CD8-positive, alpha-beta memory T cell (primary cell): ENCODE results near the gene KLHL36. TPM values are rescaled to one million over a fixed set of nuclear protein-coding genes. Genes with fewer than 3 reads are reported as not detected.
"Not testable (repeated sequence)": the region's sequence is repeated elsewhere in the genome, so short reads cannot be mapped to it uniquely, and the experiment has no call there.

Experiments
- CTCF ChIA-PET: fragments of 350-600 bp; sonication (Branson Sonifier 250); formaldehyde crosslinking; loops from one replicate; lab custom pipeline; 2021; ENCODE audit warnings: antibody characterized with exemption; lab: Charles Lee
- POLR2A ChIA-PET: fragments of 350-600 bp; sonication (Branson Sonifier 250); formaldehyde crosslinking; loops from one replicate; lab custom pipeline; 2021; ENCODE audit warnings: antibody characterized with exemption; lab: Charles Lee
- DNase-seq, 5 donors: peaks; one replicate each; pipeline versions ENCODE4 v3.0.0 to v3.0.0-alpha.2; 2020 to 2022; ENCODE audit warnings: mixed read lengths in 1 of 5
- H3K27ac ChIP-seq: one replicate; pipeline ENCODE4 v1.7.0; 2013; ENCODE audit warnings: low read depth, mild to moderate bottlenecking, low read length, moderate library complexity
- H3K27me3 ChIP-seq: 2 replicates; pipeline ENCODE4 v1.7.0; 2013; ENCODE audit warnings: low read length, mild to moderate bottlenecking; ENCODE audit not compliant: insufficient read depth, poor library complexity, severe bottlenecking
- H3K36me3 ChIP-seq: 2 replicates; pipeline ENCODE4 v1.7.0; 2013; ENCODE audit warnings: mild to moderate bottlenecking, low read length, moderate library complexity; ENCODE audit not compliant: insufficient read depth
- H3K4me1 ChIP-seq: 2 replicates; pipeline ENCODE4 v1.7.0; 2013; ENCODE audit warnings: mild to moderate bottlenecking, low read length, moderate library complexity; ENCODE audit not compliant: insufficient read depth
- H3K4me3 ChIP-seq: 2 replicates; pipeline ENCODE4 v1.7.0; 2013; ENCODE audit warnings: mild to moderate bottlenecking, low read length
- H3K9me3 ChIP-seq: 2 replicates; pipeline ENCODE4 v1.7.0; 2013; ENCODE audit warnings: mild to moderate bottlenecking, low read length
- H3K27ac Mint-ChIP-seq, 8 donors: one replicate each; pipeline ENCODE4 v1.8.0; 2020 to 2021; ENCODE audit warnings: mixed read lengths in 8 of 8, mild to moderate bottlenecking in 6 of 8, inconsistent platforms in 3 of 8, moderate library complexity in 3 of 8
- H3K27me3 Mint-ChIP-seq, 2 donors: one replicate each; pipeline ENCODE4 v1.8.0; 2020 to 2021; ENCODE audit warnings: mixed read lengths in 2 of 2, mild to moderate bottlenecking in 1 of 2, moderate library complexity in 1 of 2
- H3K36me3 Mint-ChIP-seq, 3 donors: one replicate each; pipeline ENCODE4 v1.8.0; 2020 to 2021; ENCODE audit warnings: mixed read lengths in 3 of 3, inconsistent platforms in 1 of 3, mild to moderate bottlenecking in 1 of 3
- H3K4me1 Mint-ChIP-seq, 3 donors: one replicate each; pipeline ENCODE4 v1.8.0; 2020 to 2021; ENCODE audit warnings: mixed read lengths in 3 of 3, inconsistent platforms in 1 of 3, mild to moderate bottlenecking in 1 of 3
- H3K4me3 Mint-ChIP-seq, 7 donors: one replicate each; pipeline ENCODE4 v1.8.0; 2020 to 2021; ENCODE audit warnings: mixed read lengths in 7 of 7, mild to moderate bottlenecking in 6 of 7, moderate library complexity in 4 of 7, inconsistent platforms in 2 of 7
- H3K9me3 Mint-ChIP-seq, 5 donors: one replicate each; pipeline ENCODE4 v1.8.0; 2020 to 2022; ENCODE audit warnings: mixed read lengths in 5 of 5, mild to moderate bottlenecking in 3 of 5, moderate library complexity in 2 of 5, inconsistent platforms in 1 of 5
- polyA plus RNA-seq: library from polyadenylated mRNA; unstranded; fragments of 300-500 nt; fragmentation: Illumina TruSeq; gene quantifications from one replicate; pipeline ENCODE4 v1.2.3, GENCODE V29; 2021
- total RNA-seq, 2 experiments: library from RNA; stranded (reverse); gene quantifications; one replicate each; pipeline ENCODE4 v1.2.3, GENCODE V29; 2021

Gene KLHL36
- total and polyA plus RNA-seq, 3 experiments from 2014 or later = 34.0 to 41.2 (median 39.7) TPM

GRCh38 chr16:84629580-84629979 lies 18.7 kb upstream of the KLHL36 start:
- Mint-ChIP-seq H3K36me3 (no peaks in the 10 kb centered on the region), H3K27ac (peak overlapping the region in 1 of 8 donors; percentile 38), H3K27me3 (peaks cover 2 to 7% of the 10 kb centered on the region in 2 donors), H3K9me3 (no peaks in the 10 kb centered on the region), H3K4me3 (no peak overlapping the region), H3K4me1 (peaks cover 15 to 28% (median 17%) of the 10 kb centered on the region in 3 donors)
- Histone ChIP-seq H3K27ac (no peak overlapping the region), H3K27me3 (no peaks in the 10 kb centered on the region), H3K4me3 (no peak overlapping the region), H3K9me3 (no peaks in the 10 kb centered on the region), H3K36me3 (no peaks in the 10 kb centered on the region), H3K4me1 (peaks cover 27% of the 10 kb centered on the region)
- no peak for DNase-seq
- ChIA-PET CTCF (interaction anchor here (0.8 to 1.0 kb wide), 2 partner anchors 97 to 118 kb away, joined by 3 read pairs; no protein-coding TSS in a partner anchor), POLR2A (no interaction called here)

GRCh38 chr16:84630009-84630408 lies 18.3 kb upstream of the KLHL36 start:
- Histone ChIP-seq H3K4me1 (peaks cover 27% of the 10 kb centered on the region), H3K4me3 (no peak overlapping the region), H3K9me3 (no peaks in the 10 kb centered on the region), H3K36me3 (no peaks in the 10 kb centered on the region), H3K27me3 (no peaks in the 10 kb centered on the region), H3K27ac (no peak overlapping the region)
- no peak for DNase-seq
- no peaks in the 10 kb centered on the region for H3K36me3 Mint-ChIP-seq
- H3K27me3 Mint-ChIP-seq = peaks cover 2 to 7% of the 10 kb centered on the region in 2 donors
- peaks cover 15 to 28% (median 17%) of the 10 kb centered on the region in 3 donors for H3K4me1 Mint-ChIP-seq
- CTCF ChIA-PET = interaction anchor here (1.0 kb wide), 1 partner anchor 96 kb away, joined by 3 read pairs; no protein-coding TSS in a partner anchor
- POLR2A ChIA-PET = no interaction called here
- no peaks in the 10 kb centered on the region for H3K9me3 Mint-ChIP-seq
- H3K4me3 Mint-ChIP-seq = no peak overlapping the region
- peak overlapping the region in 1 of 8 donors; percentile 54 for H3K27ac Mint-ChIP-seq

GRCh38 chr16:84630446-84631152 lies 17.7 kb upstream of the KLHL36 start:
- Histone ChIP-seq H3K36me3 (no peaks in the 10 kb centered on the region), H3K9me3 (no peaks in the 10 kb centered on the region), H3K27me3 (no peaks in the 10 kb centered on the region), H3K4me1 (peaks cover 27% of the 10 kb centered on the region), H3K27ac (no peak overlapping the region), H3K4me3 (no peak overlapping the region)
- H3K27me3 Mint-ChIP-seq = peaks cover 2 to 6% of the 10 kb centered on the region in 2 donors
- peaks cover 15 to 28% (median 17%) of the 10 kb centered on the region in 3 donors for H3K4me1 Mint-ChIP-seq
- H3K9me3 Mint-ChIP-seq = no peaks in the 10 kb centered on the region
- H3K27ac Mint-ChIP-seq = peak overlapping the region in 3 of 8 donors; percentile 34 to 54 (median 54)
- H3K36me3 Mint-ChIP-seq = no peaks in the 10 kb centered on the region
- ChIA-PET POLR2A (no interaction called here), CTCF (no interaction called here)
- peak in 1 of 5 donors; percentile 31 for DNase-seq
- H3K4me3 Mint-ChIP-seq = peak overlapping the region in 2 of 7 donors; percentile 23 to 49

GRCh38 chr16:84631153-84631466 lies 17.2 kb upstream of the KLHL36 start:
- H3K9me3 ChIP-seq = no peaks in the 10 kb centered on the region
- H3K4me3 ChIP-seq = no peak overlapping the region
- Mint-ChIP-seq H3K9me3 (no peaks in the 10 kb centered on the region), H3K4me1 (peaks cover 15 to 28% (median 17%) of the 10 kb centered on the region in 3 donors), H3K27ac (peak overlapping the region in 2 of 8 donors; percentile 34 to 36), H3K27me3 (peaks cover 3 to 4% of the 10 kb centered on the region in 2 donors), H3K4me3 (peak overlapping the region in 1 of 7 donors; percentile 23), H3K36me3 (no peaks in the 10 kb centered on the region)
- POLR2A ChIA-PET = no interaction called here
- peaks cover 27% of the 10 kb centered on the region for H3K4me1 ChIP-seq
- CTCF ChIA-PET = no interaction called here
- no peaks in the 10 kb centered on the region for H3K27me3 ChIP-seq
- H3K36me3 ChIP-seq = no peaks in the 10 kb centered on the region
- H3K27ac ChIP-seq = no peak overlapping the region
- no peak for DNase-seq

- Mint-ChIP-seq H3K36me3 (no peaks in the 10 kb centered on the region), H3K27me3 (peaks cover 4 to 5% of the 10 kb centered on the region in 2 donors), H3K4me1 (peaks cover 15 to 28% (median 17%) of the 10 kb centered on the region in 3 donors), H3K9me3 (no peaks in the 10 kb centered on the region), H3K27ac (no peak overlapping the region), H3K4me3 (peak overlapping the region in 1 of 7 donors; percentile 26)
- ChIA-PET CTCF (no interaction called here), POLR2A (no interaction called here)
- H3K36me3 ChIP-seq = no peaks in the 10 kb centered on the region
- DNase-seq = no peak
- no peaks in the 10 kb centered on the region for H3K9me3 ChIP-seq
- no peak overlapping the region for H3K4me3 ChIP-seq
- peaks cover 27% of the 10 kb centered on the region for H3K4me1 ChIP-seq
- H3K27me3 ChIP-seq = no peaks in the 10 kb centered on the region
- no peak overlapping the region for H3K27ac ChIP-seq
These were observed 16.4 kb upstream of the KLHL36 start for GRCh38 chr16:84631886-84632285.

GRCh38 chr16:84632862-84633261 lies 15.4 kb upstream of the KLHL36 start:
- POLR2A ChIA-PET, H3K36me3 ChIP-seq, CTCF ChIA-PET, H3K9me3 Mint-ChIP-seq, H3K27ac ChIP-seq, H3K27ac Mint-ChIP-seq, H3K4me3 ChIP-seq, H3K27me3 Mint-ChIP-seq, H3K36me3 Mint-ChIP-seq, H3K9me3 ChIP-seq, DNase-seq, H3K4me3 Mint-ChIP-seq, H3K27me3 ChIP-seq: not testable (repeated sequence)
- H3K4me1 Mint-ChIP-seq = peaks cover 15 to 28% (median 17%) of the 10 kb centered on the region in 3 donors
- H3K4me1 ChIP-seq = peaks cover 27% of the 10 kb centered on the region

- H3K4me1 ChIP-seq = peaks cover 27% of the 10 kb centered on the region
- Mint-ChIP-seq H3K4me3 (no peak overlapping the region), H3K9me3 (no peaks in the 10 kb centered on the region), H3K27me3 (peaks cover 4 to 5% of the 10 kb centered on the region in 2 donors), H3K27ac (no peak overlapping the region), H3K36me3 (no peaks in the 10 kb centered on the region), H3K4me1 (peaks cover 15 to 28% (median 17%) of the 10 kb centered on the region in 3 donors)
- POLR2A ChIA-PET = no interaction called here
- CTCF ChIA-PET = interaction anchor here (2.4 kb wide), 1 partner anchor 128 kb away, joined by 6 read pairs; no protein-coding TSS in a partner anchor
- no peak overlapping the region for H3K27ac ChIP-seq
- no peaks in the 10 kb centered on the region for H3K36me3 ChIP-seq
- no peaks in the 10 kb centered on the region for H3K9me3 ChIP-seq
- no peak overlapping the region for H3K4me3 ChIP-seq
- no peak for DNase-seq
- H3K27me3 ChIP-seq = no peaks in the 10 kb centered on the region
These were observed 14.7 kb upstream of the KLHL36 start for GRCh38 chr16:84633622-84634021.

GRCh38 chr16:84635702-84636101 lies 12.6 kb upstream of the KLHL36 start:
- H3K9me3 ChIP-seq = no peaks in the 10 kb centered on the region
- H3K4me1 ChIP-seq = peaks cover 25% of the 10 kb centered on the region
- H3K27me3 ChIP-seq = no peaks in the 10 kb centered on the region
- Mint-ChIP-seq H3K27ac (no peak overlapping the region), H3K4me3 (no peak overlapping the region), H3K27me3 (peaks cover 4 to 5% of the 10 kb centered on the region in 2 donors), H3K9me3 (no peaks in the 10 kb centered on the region), H3K4me1 (peaks cover 11 to 24% (median 15%) of the 10 kb centered on the region in 3 donors), H3K36me3 (no peaks in the 10 kb centered on the region)
- no peak overlapping the region for H3K27ac ChIP-seq
- ChIA-PET CTCF (interaction anchor here (2.4 kb wide), 1 partner anchor 130 kb away, joined by 6 read pairs; no protein-coding TSS in a partner anchor), POLR2A (interaction anchor here (0.6 kb wide), 1 partner anchor 18 kb away, joined by 3 read pairs; no protein-coding TSS in a partner anchor)
- DNase-seq = no peak
- no peaks in the 10 kb centered on the region for H3K36me3 ChIP-seq
- no peak overlapping the region for H3K4me3 ChIP-seq
